Neuronal stem cell (in vitro differentiated cells): ENCODE results near the gene ZNF174.
A peak's percentile ranks its signal among the peaks of the same experiment; 100 is the strongest.

ENCODE experiments used
- DNase-seq: peaks from one replicate; pipeline ENCODE4 v3.0.0-alpha.2; 2013; ENCODE audit warnings: low spot score
- H2AFZ ChIP-seq: one replicate; pipeline ENCODE4 v1.6.1; 2013; ENCODE audit warnings: mild to moderate bottlenecking, low read length, inconsistent platforms
- H2AK5ac ChIP-seq: 2 replicates; pipeline ENCODE4 v1.6.1; 2013; ENCODE audit warnings: low read depth, mild to moderate bottlenecking, inconsistent platforms, low read length, moderate library complexity, mixed read lengths
- H2BK120ac ChIP-seq: 2 replicates; pipeline ENCODE4 v1.6.1; 2013; ENCODE audit warnings: low read depth, mild to moderate bottlenecking, inconsistent platforms, low read length, moderate library complexity, mixed read lengths
- H2BK12ac ChIP-seq: one replicate; pipeline ENCODE4 v1.6.1; 2013; ENCODE audit warnings: low read length, inconsistent platforms
- H2BK15ac ChIP-seq: 2 replicates; pipeline ENCODE4 v1.6.1; 2013; ENCODE audit warnings: mild to moderate bottlenecking, low read length, inconsistent platforms, mixed read lengths
- H2BK5ac ChIP-seq: one replicate; pipeline ENCODE4 v1.6.1; 2013; ENCODE audit warnings: inconsistent platforms, mild to moderate bottlenecking, low read length, moderate library complexity
- H3K14ac ChIP-seq: one replicate; pipeline ENCODE4 v1.6.1; 2013; ENCODE audit warnings: low read length, inconsistent platforms
- H3K18ac ChIP-seq: 2 replicates; pipeline ENCODE4 v1.6.1; 2013; ENCODE audit warnings: low read length, inconsistent platforms
- H3K23ac ChIP-seq: 2 replicates; pipeline ENCODE4 v1.6.1; 2013; ENCODE audit warnings: low read depth, mild to moderate bottlenecking, mixed read lengths, low read length, inconsistent platforms; ENCODE audit not compliant: poor library complexity
- H3K27ac ChIP-seq: replicated peaks from 3 replicates; pipeline ENCODE4 v1.5.1; 2013; ENCODE audit warnings: low read length, inconsistent platforms
- H3K27me3 ChIP-seq, 3 experiments: 2 replicates each; pipeline ENCODE4 v1.6.1; 2013; ENCODE audit warnings: low read length in 3 of 3, mild to moderate bottlenecking in 2 of 3, inconsistent platforms in 1 of 3, low read depth in 1 of 3, mixed read lengths in 1 of 3, moderate library complexity in 1 of 3; ENCODE audit not compliant: control insufficient read depth in 3 of 3, insufficient read depth in 3 of 3
- H3K36me3 ChIP-seq, 2 donors: replicated peaks in 1 of 2; 2 replicates each; pipeline ENCODE4 v1.6.1; 2013; ENCODE audit warnings: low read length in 2 of 2; ENCODE audit not compliant: control insufficient read depth in 2 of 2, insufficient read depth in 2 of 2
- H3K4ac ChIP-seq: 2 replicates; pipeline ENCODE4 v1.6.1; 2013; ENCODE audit warnings: inconsistent platforms, mild to moderate bottlenecking, low read length, moderate library complexity
- H3K4me1 ChIP-seq, 2 donors: 1 replicate in 1 of 2; 2 replicates in 1 of 2; pipeline ENCODE4 v1.6.1; 2013; ENCODE audit warnings: low read length in 2 of 2, low read depth in 1 of 2; ENCODE audit not compliant: control insufficient read depth in 2 of 2, insufficient read depth in 1 of 2
- H3K4me2 ChIP-seq: one replicate; pipeline ENCODE4 v1.6.1; 2013; ENCODE audit warnings: mild to moderate bottlenecking, low read length, inconsistent platforms; ENCODE audit not compliant: insufficient read depth, poor library complexity, severe bottlenecking
- H3K4me3 ChIP-seq, 2 donors: 2 replicates each; pipeline ENCODE4 v1.5.1; 2013; ENCODE audit warnings: low read length in 2 of 2, mild to moderate bottlenecking in 2 of 2, inconsistent platforms in 1 of 2, moderate library complexity in 1 of 2
- H3K79me1 ChIP-seq: one replicate; pipeline ENCODE4 v1.6.1; 2013; ENCODE audit warnings: low read depth, mild to moderate bottlenecking, inconsistent platforms, low read length, moderate library complexity
- H3K9ac ChIP-seq: one replicate; pipeline ENCODE4 v1.6.1; 2013; ENCODE audit warnings: mild to moderate bottlenecking, low read depth, low read length, inconsistent platforms; ENCODE audit not compliant: poor library complexity
- H3K9me3 ChIP-seq, 2 donors: replicated peaks in 1 of 2; 2 replicates each; pipeline versions ENCODE3 to v1.6.1; 2013; ENCODE audit warnings: low read length in 2 of 2, mild to moderate bottlenecking in 2 of 2, inconsistent platforms in 1 of 2, low read depth in 1 of 2, mixed read lengths in 1 of 2, moderate library complexity in 1 of 2; ENCODE audit not compliant: control insufficient read depth in 2 of 2, insufficient read depth in 1 of 2
- H4K8ac ChIP-seq: one replicate; pipeline ENCODE4 v1.6.1; 2013; ENCODE audit warnings: low read depth, mild to moderate bottlenecking, inconsistent platforms, low read length, moderate library complexity
- H4K91ac ChIP-seq: one replicate; pipeline ENCODE4 v1.6.1; 2013; ENCODE audit warnings: low read length, low read depth, mild to moderate bottlenecking, inconsistent platforms; ENCODE audit not compliant: poor library complexity
- WGBS, 2 donors: extraction: QIAGEN DNeasy Blood & Tissue Kit; methylation state at CpG; one replicate each; pipeline ENCODE4 v1.1.7; 2013; ENCODE audit warnings: missing lambda C conversion rate in 2 of 2, mixed read lengths in 1 of 2; ENCODE audit not compliant: insufficient read length in 2 of 2, insufficient replicate concordance in 1 of 2; ENCODE audit errors: extremely low coverage in 2 of 2; 5-methylcytosine and 5-hydroxymethylcytosine counted together

ZNF174 gene

GRCh38 chr16:3389663-3390338 is 11.2 kb upstream of the ZNF174 start:
- no CpG with 5 or more reads among the region's 9 CpGs for WGBS, 2 donors
- Histone ChIP-seq H4K8ac (no peak overlapping the region), H3K27me3 (no peaks in the 10 kb centered on the region), H4K91ac (no peak overlapping the region), H3K4me1 (no peaks in the 10 kb centered on the region), H2BK120ac (no peak overlapping the region), H3K4ac (no peak overlapping the region), H3K4me2 (no peak overlapping the region), H3K14ac (no peak overlapping the region), H2AK5ac (no peak overlapping the region), H2AFZ (no peak overlapping the region), H3K79me1 (no peaks in the 10 kb centered on the region), H3K9ac (no peak overlapping the region), H2BK15ac (no peak overlapping the region), H3K36me3 (peaks cover 27 to 79% of the 10 kb centered on the region in 2 donors), H3K9me3 (peaks cover 14 to 28% of the 10 kb centered on the region in 2 donors), H3K4me3 (peak overlapping the region in 1 of 2 donors; percentile 39), H3K23ac (no peak overlapping the region), H3K18ac (no peak overlapping the region), H2BK5ac (no peak overlapping the region), H3K27ac (no peak overlapping the region), H2BK12ac (no peak overlapping the region)
- no peak for DNase-seq

- Histone ChIP-seq H3K14ac (peak overlapping the region; percentile 85), H3K36me3 (peaks cover 22 to 64% of the 10 kb centered on the region in 2 donors), H2AFZ (peak overlapping the region; percentile 89), H2BK12ac (no peak overlapping the region), H3K79me1 (no peaks in the 10 kb centered on the region), H2BK5ac (peak overlapping the region; percentile 40), H2BK15ac (no peak overlapping the region), H3K4me3 (peak overlapping the region; percentile 93 to 95), H3K4me1 (peaks cover 2 to 4% of the 10 kb centered on the region in 2 donors), H3K27ac (peak overlapping the region; percentile 62), H3K4ac (no peak overlapping the region), H3K23ac (peak overlapping the region; percentile 37), H3K9me3 (peaks cover 20 to 33% of the 10 kb centered on the region in 2 donors), H4K8ac (no peak overlapping the region), H2BK120ac (no peak overlapping the region), H4K91ac (no peak overlapping the region), H2AK5ac (no peak overlapping the region), H3K27me3 (no peaks in the 10 kb centered on the region), H3K4me2 (peak overlapping the region; percentile 62), H3K9ac (peak overlapping the region; percentile 83), H3K18ac (peak overlapping the region; percentile 65)
- WGBS, 2 donors, result no CpG with 5 or more reads among the region's 18 CpGs
- DNase-seq, result no peak
These were observed 603 bp upstream of the ZNF174 start for GRCh38 chr16:3400446-3400778.

GRCh38 chr16:3401719-3402397 is 843 bp downstream of the ZNF174 start:
- H3K4me1 ChIP-seq, result peaks cover 2 to 4% of the 10 kb centered on the region in 2 donors
- no peak overlapping the region for H4K91ac ChIP-seq
- peak overlapping the region; percentile 90 to 95 for H3K4me3 ChIP-seq
- peaks cover 20 to 43% of the 10 kb centered on the region in 2 donors for H3K9me3 ChIP-seq
- H2BK5ac ChIP-seq, result no peak overlapping the region
- H3K79me1 ChIP-seq, result no peaks in the 10 kb centered on the region
- no peak overlapping the region for H3K9ac ChIP-seq
- no peak overlapping the region for H2BK12ac ChIP-seq
- no peak overlapping the region for H3K27ac ChIP-seq
- H3K23ac ChIP-seq, result peak overlapping the region; percentile 75
- peak; percentile 24 for DNase-seq
- H2BK120ac ChIP-seq, result no peak overlapping the region
- WGBS, 2 donors, result no CpG with 5 or more reads among the region's 17 CpGs
- H2AFZ ChIP-seq, result peak overlapping the region; percentile 92
- no peak overlapping the region for H3K4ac ChIP-seq
- peaks cover 16 to 64% of the 10 kb centered on the region in 2 donors for H3K36me3 ChIP-seq
- no peak overlapping the region for H2BK15ac ChIP-seq
- H3K18ac ChIP-seq, result no peak overlapping the region
- H3K27me3 ChIP-seq, result no peaks in the 10 kb centered on the region
- no peak overlapping the region for H3K14ac ChIP-seq
- H3K4me2 ChIP-seq, result peak overlapping the region; percentile 64
- H2AK5ac ChIP-seq, result no peak overlapping the region
- H4K8ac ChIP-seq, result no peak overlapping the region

- no peak overlapping the region for H3K18ac ChIP-seq
- H3K36me3 ChIP-seq, result peaks cover 26 to 62% of the 10 kb centered on the region in 2 donors
- H3K27me3 ChIP-seq, result no peaks in the 10 kb centered on the region
- H2BK12ac ChIP-seq, result no peak overlapping the region
- H2BK120ac ChIP-seq, result no peak overlapping the region
- WGBS, 2 donors, result no CpG with 5 or more reads among the region's 12 CpGs
- H3K14ac ChIP-seq, result no peak overlapping the region
- H3K4me2 ChIP-seq, result no peak overlapping the region
- no peaks in the 10 kb centered on the region for H3K4me1 ChIP-seq
- H3K23ac ChIP-seq, result no peak overlapping the region
- no peak overlapping the region for H3K4me3 ChIP-seq
- no peak overlapping the region for H4K8ac ChIP-seq
- H2BK5ac ChIP-seq, result no peak overlapping the region
- no peak overlapping the region for H2AK5ac ChIP-seq
- H2AFZ ChIP-seq, result no peak overlapping the region
- DNase-seq, result no peak
- peaks cover 44 to 83% of the 10 kb centered on the region in 2 donors for H3K9me3 ChIP-seq
- H3K79me1 ChIP-seq, result peaks cover 4% of the 10 kb centered on the region
- H3K9ac ChIP-seq, result no peak overlapping the region
- H4K91ac ChIP-seq, result no peak overlapping the region
- H3K27ac ChIP-seq, result no peak overlapping the region
- no peak overlapping the region for H2BK15ac ChIP-seq
- no peak overlapping the region for H3K4ac ChIP-seq
These were observed 7.7 kb downstream of the ZNF174 start for GRCh38 chr16:3408561-3409197.
